Tibial nerve (tissue), 4 donors: ENCODE results near the gene ENPP4.

Experiments used
- CTCF ChIP-seq, 5 experiments: fragments of 200-600 bp in 3 of 5; fragments of 450-650 bp in 2 of 5; sonication (generic) in 3 of 5; IDR thresholded peaks; one replicate each; pipeline ENCODE4 v1.5.1; 2016 to 2019; ENCODE audit warnings: antibody characterized with exemption in 5 of 5, mild to moderate bottlenecking in 3 of 5, moderate library complexity in 2 of 5
- EP300 ChIP-seq, 2 donors: sonication (generic); formaldehyde crosslinking; IDR thresholded peaks; one replicate each; pipeline ENCODE4 v1.6.1; 2017; ENCODE audit warnings: antibody characterized with exemption in 2 of 2, mild to moderate bottlenecking in 1 of 2
- POLR2A ChIP-seq, 2 donors: fragments of 450-650 bp; IDR thresholded peaks; one replicate each; pipeline ENCODE4 v1.6.1; 2017; ENCODE audit warnings: antibody characterized with exemption in 2 of 2, mild to moderate bottlenecking in 2 of 2, moderate library complexity in 2 of 2

- TF ChIP-seq CTCF (IDR thresholded peaks at IDR 0.05), result no peak
- no peak for TF ChIP-seq EP300 (IDR thresholded peaks at IDR 0.05)
- TF ChIP-seq POLR2A (IDR thresholded peaks at IDR 0.05), result no peak
Observed at GRCh38 chr6:46189726-46190125, 59.9 kb downstream of the ENPP4 start.
